ENCODE data around the gene CCDC15. TPM values are rescaled to one million over a fixed set of nuclear protein-coding genes. Genes with fewer than 3 reads are reported as not detected.

The CCDC15 gene
- total RNA-seq, 4 donors from 2014 or later = 0.42 to 1.6 (median 0.60) TPM

GRCh38 chr11:125070699-125071254, 116.8 kb downstream of the CCDC15 start:
- peaks cover 0 to 39% (median 0%) of the 10 kb centered on the region in 4 donors for H3K27me3 ChIP-seq
- no peaks in the 10 kb centered on the region for H3K9me3 ChIP-seq
- H3K4me1 ChIP-seq = peaks cover 0 to 16% (median 3%) of the 10 kb centered on the region in 4 donors
- DNase-seq (ENCODE audit: extremely low spot score) = peak; percentile 95
- H3K36me3 ChIP-seq = no peaks in the 10 kb centered on the region
- peak; percentile 15 to 35 for TF ChIP-seq POLR2AphosphoS5 (IDR thresholded peaks at IDR 0.05)
- no peak for TF ChIP-seq EP300 (IDR thresholded peaks at IDR 0.05)
- WGBS = 62% methylated on average over 7 of the region's 7 CpGs
- H3K27ac ChIP-seq (replicated peaks in 1 of 4) = peak overlapping the region in 3 of 4 donors; percentile 28 to 56 (median 32)
- intact Hi-C loops (cut with DNase I) = no loop called here
- no peak overlapping the region for H3K4me3 ChIP-seq

- peak overlapping the region; percentile 18 to 34 (median 26) for H3K27ac ChIP-seq (replicated peaks in 1 of 4)
- no peaks in the 10 kb centered on the region for H3K9me3 ChIP-seq
- intact Hi-C loops (cut with DNase I) = no loop called here
- peaks cover 0 to 16% (median 3%) of the 10 kb centered on the region in 4 donors for H3K4me1 ChIP-seq
- TF ChIP-seq EP300 (IDR thresholded peaks at IDR 0.05) = no peak
- TF ChIP-seq POLR2A (IDR thresholded peaks at IDR 0.05; ENCODE audit: low read depth) = no peak
- TF ChIP-seq POLR2AphosphoS5 (IDR thresholded peaks at IDR 0.05) = no peak
- no peak for TF ChIP-seq CTCF (IDR thresholded peaks at IDR 0.05)
- peak; percentile 78 for DNase-seq (ENCODE audit: extremely low spot score)
- H3K4me3 ChIP-seq = no peak overlapping the region
- WGBS = 52% methylated on average over 5 of the region's 5 CpGs
- peaks cover 0 to 41% (median 0%) of the 10 kb centered on the region in 4 donors for H3K27me3 ChIP-seq
- no peaks in the 10 kb centered on the region for H3K36me3 ChIP-seq
These were observed 117.4 kb downstream of the CCDC15 start for GRCh38 chr11:125071435-125071834.

DNA sequence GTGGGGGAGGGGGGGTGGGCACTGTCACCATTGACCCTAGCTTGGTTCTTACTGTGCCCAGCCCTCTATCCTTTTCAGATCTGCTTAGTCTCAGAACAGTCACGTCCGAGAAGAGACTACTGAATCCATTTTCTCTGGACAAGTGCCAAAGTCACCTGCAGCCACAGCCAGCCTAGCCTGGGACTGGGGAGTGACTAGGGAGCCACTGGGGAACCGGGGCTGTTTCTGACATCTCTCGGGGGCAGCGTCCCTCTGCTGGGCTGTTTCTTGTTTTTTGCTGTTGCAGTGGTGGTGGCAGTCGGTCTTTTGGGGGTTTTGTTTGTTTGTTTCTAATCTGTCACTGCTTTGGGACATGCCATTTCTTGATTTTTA, 117.8 kb downstream of the CCDC15 start:
- DNase-seq (ENCODE audit: extremely low spot score) = peak; percentile 10
- Histone ChIP-seq H3K4me1 (peaks cover 0 to 16% (median 3%) of the 10 kb centered on the region in 4 donors), H3K36me3 (no peaks in the 10 kb centered on the region), H3K9me3 (no peaks in the 10 kb centered on the region), H3K4me3 (no peak overlapping the region), H3K27me3 (peaks cover 0 to 45% (median 0%) of the 10 kb centered on the region in 4 donors), H3K27ac (replicated peaks in 1 of 4) (peak overlapping the region; percentile 18 to 34 (median 26))
- 77% methylated on average over 6 of the region's 6 CpGs for WGBS
- intact Hi-C loops (cut with DNase I) = no loop called here
- no peak for TF ChIP-seq POLR2AphosphoS5 (IDR thresholded peaks at IDR 0.05)
- no peak for TF ChIP-seq EP300 (IDR thresholded peaks at IDR 0.05)
- TF ChIP-seq POLR2A (IDR thresholded peaks at IDR 0.05; ENCODE audit: low read depth) = no peak
- no peak for TF ChIP-seq CTCF (IDR thresholded peaks at IDR 0.05)

- H3K27ac ChIP-seq (replicated peaks in 1 of 4) = peak overlapping the region; percentile 1 to 34 (median 20)
- WGBS = 88% methylated on average over 11 of the region's 12 CpGs
- intact Hi-C loops (cut with DNase I) = no loop called here
These were observed 118.4 kb downstream of the CCDC15 start for GRCh38 chr11:125072218-125072960.

More at GRCh38 chr11:125072218-125072960, 118.4 kb downstream of the CCDC15 start:
- TF ChIP-seq CTCF (IDR thresholded peaks at IDR 0.05) (no peak), POLR2A (IDR thresholded peaks at IDR 0.05; ENCODE audit: low read depth) (no peak), POLR2AphosphoS5 (IDR thresholded peaks at IDR 0.05) (no peak), EP300 (IDR thresholded peaks at IDR 0.05) (no peak)
- Histone ChIP-seq H3K4me1 (peaks cover 0 to 16% (median 3%) of the 10 kb centered on the region in 4 donors), H3K27me3 (peaks cover 0 to 50% (median 0%) of the 10 kb centered on the region in 4 donors), H3K36me3 (no peaks in the 10 kb centered on the region), H3K9me3 (no peaks in the 10 kb centered on the region), H3K4me3 (no peak overlapping the region)
- DNase-seq (ENCODE audit: extremely low spot score) = no peak

All from esophagus muscularis mucosa (tissue), 4 donors.